HG02973 (cell line): Measurements from ENCODE around the gene PLEKHA5.
"Not testable (repeated sequence)": the region's sequence is repeated elsewhere in the genome, so short reads cannot be mapped to it uniquely, and the experiment has no call there.

ENCODE experiments used
- ATAC-seq: cut with Tn5 transposase; IDR thresholded peaks from one replicate; pipeline ENCODE4 v1.9.1; 2021; ENCODE audit warnings: moderate library complexity; ENCODE audit not compliant: unreplicated experiment

PLEKHA5 gene

GRCh38 chr12:19200261-19200660 is 70.7 kb downstream of the PLEKHA5 start:
- no peak for ATAC-seq

GRCh38 chr12:19201661-19202060 is 72.1 kb downstream of the PLEKHA5 start:
- ATAC-seq, result no peak

DNA sequence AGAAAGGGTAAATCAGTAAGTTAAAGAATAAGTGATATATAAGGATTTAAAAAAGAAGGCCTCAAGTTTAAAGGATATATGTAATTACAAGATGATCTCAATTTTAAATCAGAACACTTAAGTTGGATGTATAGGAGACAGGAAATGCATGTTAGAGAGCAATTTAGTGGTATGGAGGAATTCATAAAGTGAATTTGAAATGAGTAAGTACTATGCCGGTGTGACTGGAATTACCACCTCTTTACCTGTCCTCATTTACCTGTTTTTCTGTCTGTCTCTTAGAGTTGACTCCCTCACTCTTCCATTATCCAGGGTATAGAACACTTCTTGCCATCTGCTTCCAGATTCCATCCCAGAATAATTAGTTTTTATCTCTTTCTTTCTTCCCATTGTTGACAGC is 73.5 kb downstream of the PLEKHA5 start:
- no peak for ATAC-seq

GRCh38 chr12:19203539-19204506 is 74.3 kb downstream of the PLEKHA5 start:
- no peak for ATAC-seq

- no peak for ATAC-seq
Measured at GRCh38 chr12:19205120-19205519, 75.6 kb downstream of the PLEKHA5 start.

DNA sequence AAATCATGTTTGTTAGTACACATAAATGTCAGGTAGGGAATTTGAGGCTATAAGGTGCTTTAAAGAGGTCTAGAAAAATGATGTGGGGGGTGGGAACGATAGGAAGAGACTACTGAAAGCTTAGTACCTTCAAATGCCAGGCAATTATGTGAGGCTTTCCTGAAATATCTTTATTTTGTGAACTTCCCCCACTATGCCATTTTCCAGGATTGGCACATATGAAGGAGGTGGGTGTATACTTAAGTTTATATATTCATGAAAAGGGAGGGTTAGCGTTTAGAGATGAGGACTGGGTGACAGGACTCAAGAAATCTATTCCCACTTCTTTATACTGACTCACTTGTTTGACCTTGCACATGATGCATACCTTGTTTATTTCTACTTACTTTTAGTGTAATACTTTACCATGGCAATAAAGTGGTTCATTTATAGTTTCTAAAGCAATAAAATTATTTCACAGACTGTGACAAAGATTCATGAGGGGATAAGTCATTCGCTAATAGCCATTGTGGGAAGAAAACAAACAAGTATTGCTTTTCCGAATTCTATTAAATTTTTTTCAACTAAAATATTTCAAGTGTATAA is 77.1 kb downstream of the PLEKHA5 start:
- ATAC-seq, result no peak

DNA sequence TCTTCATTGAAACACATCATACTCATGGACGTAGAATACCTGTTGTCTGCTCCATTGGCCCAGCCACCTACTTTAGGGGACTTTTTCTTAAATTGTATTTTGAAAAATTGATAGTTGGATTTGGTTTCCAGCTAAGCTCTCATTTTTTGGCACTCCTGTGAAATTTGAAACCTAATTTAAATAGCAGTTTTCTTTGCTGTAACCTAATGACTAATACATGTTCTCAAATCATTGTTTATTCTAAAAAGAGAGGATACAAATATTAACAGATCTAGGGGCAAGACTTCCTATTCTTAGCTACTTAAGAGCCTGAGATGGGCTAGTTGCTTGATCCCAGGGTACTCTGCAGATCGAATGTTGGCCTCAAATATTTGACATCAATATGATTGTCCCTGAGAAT is 78.9 kb downstream of the PLEKHA5 start:
- no peak for ATAC-seq

DNA sequence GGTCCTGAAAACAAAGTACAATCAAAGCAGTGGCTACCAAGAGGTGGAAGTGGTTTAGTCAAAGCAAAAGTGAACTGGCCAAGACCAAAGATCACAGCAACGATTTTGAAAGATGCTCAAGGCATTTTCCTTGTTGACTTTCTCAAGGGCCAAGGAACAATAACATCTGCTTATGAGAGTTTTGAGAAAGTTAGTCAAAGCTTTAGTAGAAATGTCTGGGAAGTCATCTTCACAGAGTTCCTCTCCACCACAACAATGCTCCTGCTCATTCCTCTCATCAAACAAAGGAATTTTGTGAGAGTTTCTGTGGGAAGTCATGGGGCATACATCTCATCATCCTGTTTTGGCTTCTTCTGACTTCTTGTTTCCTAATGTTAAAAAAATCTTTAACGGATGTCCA is 80.1 kb downstream of the PLEKHA5 start:
- no peak for ATAC-seq

DNA sequence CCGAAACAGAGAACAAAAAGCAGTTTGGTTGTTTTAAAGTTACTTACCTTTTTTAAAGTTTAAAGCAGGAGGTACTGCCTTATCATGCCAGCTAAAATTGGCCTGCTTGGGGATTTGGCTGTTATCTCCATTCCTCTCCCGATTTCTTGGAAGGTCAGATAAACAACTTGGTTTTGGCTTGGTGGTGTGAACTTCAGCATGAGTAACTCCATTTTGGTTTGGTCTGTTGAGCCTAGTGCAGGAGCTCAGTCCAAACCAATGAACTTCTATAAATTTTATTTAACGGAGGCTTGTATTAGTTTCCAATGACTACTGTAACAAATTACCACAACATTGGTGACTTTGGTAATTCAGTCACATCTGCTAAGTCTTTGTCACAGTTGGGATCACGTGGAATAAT is 82.3 kb downstream of the PLEKHA5 start:
- no peak for ATAC-seq

DNA sequence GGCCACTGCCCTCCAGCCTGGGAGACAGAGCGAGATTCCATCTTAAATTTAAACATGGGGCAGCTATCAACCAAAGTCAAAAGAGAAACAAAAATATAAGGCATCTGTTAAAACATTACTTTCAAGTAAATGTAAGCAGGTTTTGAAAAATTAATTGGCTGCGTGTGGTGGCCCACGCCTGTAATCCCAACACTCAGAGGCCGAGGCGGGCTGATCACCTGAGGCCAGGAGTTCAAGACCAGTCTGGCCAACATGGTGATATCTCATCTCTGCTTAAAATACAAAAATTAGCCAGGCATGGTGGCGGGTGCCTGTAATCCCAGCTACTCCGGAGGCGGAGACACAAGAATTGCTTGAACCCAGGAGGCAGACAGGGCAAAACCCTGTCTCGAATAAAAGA is 82.7 kb downstream of the PLEKHA5 start:
- ATAC-seq, result no peak

DNA sequence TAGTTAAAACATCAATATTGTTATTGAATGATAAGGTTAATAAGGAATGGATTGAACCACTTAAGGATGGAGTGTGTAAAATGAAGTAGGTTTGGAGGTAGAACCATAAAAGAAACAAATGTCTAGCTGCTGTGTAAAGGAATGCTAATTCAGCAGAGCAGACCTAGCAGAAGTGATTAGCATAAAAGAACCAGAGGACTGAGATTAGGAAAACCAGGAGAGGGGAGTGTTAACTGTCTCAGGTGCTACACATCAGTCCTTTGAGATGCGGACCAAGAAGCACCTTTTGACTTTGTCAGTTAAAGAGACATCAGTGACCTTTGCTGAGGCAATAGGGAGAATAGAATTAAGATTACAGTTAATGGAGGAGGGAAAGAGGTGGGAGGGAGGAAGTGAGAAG is 84.5 kb downstream of the PLEKHA5 start:
- no peak for ATAC-seq

DNA sequence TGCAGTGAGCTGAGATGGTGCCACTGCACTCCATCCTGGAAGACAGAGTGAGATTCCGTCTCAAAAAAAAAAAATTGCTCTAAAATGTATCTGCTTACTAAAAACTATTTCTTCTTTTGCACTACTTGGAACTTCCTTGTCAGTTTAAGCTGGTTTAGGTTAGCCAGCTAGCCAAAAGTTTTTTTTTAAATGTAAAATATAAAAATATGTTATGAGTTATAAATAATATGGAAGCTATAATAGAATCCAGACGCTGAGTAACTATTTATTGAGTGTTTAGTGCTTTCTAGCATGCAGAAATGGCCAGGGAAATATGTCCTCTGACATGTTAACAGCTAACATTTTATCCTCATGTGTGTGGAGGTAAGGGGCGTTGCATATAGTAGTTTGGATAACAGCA is 85.6 kb downstream of the PLEKHA5 start:
- ATAC-seq, result no peak

DNA sequence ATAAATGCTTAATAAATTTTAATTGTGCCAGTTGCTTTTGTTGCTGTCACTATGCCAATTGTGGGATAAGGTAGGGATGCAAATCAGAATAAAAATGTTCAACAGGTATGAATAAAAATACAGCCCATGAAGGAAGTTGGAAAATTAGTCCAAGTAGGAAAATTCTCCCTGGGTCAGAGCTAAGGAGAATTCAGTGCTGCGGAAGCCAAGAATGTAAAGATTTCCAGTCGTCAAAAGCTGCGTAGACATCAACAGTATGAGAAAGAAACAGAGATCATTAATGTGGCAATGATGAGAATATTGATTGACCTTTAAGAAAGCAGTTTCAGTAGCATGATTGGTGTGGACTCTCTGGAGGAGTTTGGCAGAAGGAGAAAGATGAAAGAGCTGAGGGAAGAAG is 87.9 kb downstream of the PLEKHA5 start:
- no peak for ATAC-seq

- ATAC-seq, result no peak
Measured at GRCh38 chr12:19220205-19220604, 90.7 kb downstream of the PLEKHA5 start.

DNA sequence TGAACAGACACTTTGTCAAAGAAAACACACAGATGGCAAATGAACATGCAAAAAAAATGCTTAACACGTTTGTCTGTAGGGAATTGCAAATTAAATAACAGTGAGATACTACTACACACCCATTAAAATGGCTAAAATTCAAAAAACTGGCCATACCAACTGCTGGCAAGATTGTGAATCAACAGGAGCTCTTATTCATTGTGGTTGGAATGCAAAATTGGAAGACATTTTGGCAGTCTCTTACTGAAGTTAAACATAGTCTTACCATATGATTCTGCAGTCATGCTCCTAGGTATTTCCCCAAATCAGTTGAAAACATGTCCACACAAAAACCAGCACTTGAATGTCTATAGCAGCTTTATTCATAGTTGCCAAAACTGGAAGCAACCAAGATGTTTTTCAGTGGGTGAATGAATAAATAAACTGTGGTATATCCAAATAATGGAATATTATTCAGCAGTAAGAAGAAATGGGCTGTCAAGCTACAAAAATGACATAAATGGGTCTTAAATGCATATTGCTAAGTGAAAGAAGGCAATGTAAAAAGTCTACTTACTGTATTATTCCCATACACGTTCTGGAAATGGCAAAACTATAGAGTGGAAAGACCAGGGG is 91.4 kb downstream of the PLEKHA5 start:
- ATAC-seq, result no peak

DNA sequence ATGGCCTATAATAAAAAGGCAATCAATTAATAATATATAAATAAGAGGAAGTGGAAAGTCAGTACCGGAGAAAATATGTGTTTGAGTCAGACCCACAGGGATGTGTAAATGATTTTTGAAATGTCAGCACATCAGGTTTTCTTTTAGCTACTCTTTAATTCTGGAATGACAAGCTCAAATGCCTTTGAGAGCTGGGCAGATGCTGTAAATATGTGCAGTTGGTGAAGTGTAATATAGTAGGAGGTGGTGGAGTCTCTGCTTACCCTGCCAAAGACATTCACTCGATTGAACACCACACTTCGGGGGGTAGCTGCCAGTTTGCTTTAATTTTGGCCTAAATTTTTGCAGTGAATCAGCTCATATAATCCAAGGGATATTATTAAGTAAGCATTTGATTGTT is 93.0 kb downstream of the PLEKHA5 start:
- ATAC-seq, result no peak

GRCh38 chr12:19223018-19223417 is 93.5 kb downstream of the PLEKHA5 start:
- ATAC-seq, result no peak

GRCh38 chr12:19223695-19224094 is 94.2 kb downstream of the PLEKHA5 start:
- ATAC-seq, result no peak

DNA sequence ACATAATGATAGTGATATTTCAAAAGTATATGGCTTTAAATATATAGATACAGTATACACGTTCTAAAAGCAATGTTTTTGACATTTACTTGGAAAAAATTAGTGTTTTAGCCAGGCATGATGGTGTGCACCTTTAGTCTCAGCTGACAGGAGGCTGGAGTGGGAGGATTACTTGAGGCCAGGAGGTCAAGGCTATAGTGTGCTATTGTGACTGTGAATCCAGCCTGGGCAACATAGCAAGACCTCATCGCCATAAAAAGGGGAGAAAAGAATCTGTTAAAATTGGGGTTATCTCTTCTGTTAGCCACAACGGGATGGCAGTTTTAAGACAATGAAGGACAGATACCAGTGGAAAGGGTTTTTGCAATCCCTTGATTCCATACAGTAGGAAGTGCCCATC is 95.2 kb downstream of the PLEKHA5 start:
- ATAC-seq, result no peak

DNA sequence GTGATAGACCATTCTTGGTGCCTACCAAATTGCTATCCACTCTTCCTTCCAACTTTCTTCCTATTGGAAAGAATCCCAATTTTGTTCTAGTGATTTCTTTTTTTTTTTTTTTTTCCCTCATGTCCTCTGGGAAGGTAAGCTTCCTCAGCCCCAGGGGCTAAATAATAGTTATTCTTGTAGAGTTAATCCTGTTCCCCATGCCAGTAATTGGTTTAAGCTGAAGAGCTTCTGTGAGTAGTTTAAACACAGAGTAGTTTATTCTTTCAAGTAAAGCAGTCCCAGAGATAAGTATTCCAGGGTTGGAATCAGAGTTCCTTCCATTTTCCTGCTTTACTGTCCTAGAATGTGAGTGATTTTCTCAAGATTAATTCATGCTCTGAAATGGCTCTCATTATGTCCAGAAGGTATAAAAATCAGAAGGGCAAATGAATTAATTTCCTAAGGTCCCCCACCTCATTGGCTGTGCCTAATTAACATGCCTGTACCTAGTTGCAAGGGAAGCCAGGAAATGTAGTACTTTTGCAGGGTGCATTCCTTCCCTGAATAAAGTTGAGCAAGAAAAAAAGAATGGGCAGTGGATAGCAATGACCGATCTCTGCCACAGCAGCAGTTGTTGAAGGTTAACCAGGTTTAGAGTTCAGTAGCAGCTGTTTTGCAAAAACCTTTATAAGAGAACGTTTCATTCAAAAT is 97.8 kb downstream of the PLEKHA5 start:
- no peak for ATAC-seq

GRCh38 chr12:19227880-19228210 is 98.3 kb downstream of the PLEKHA5 start:
- ATAC-seq, result no peak

GRCh38 chr12:19229021-19229420 is 99.5 kb downstream of the PLEKHA5 start:
- ATAC-seq, result not testable (repeated sequence)
